Measurements from ENCODE around the gene PTAR1. TPM values are rescaled to one million over a fixed set of nuclear protein-coding genes. Genes with fewer than 3 reads are reported as not detected.

The PTAR1 gene, protein sequence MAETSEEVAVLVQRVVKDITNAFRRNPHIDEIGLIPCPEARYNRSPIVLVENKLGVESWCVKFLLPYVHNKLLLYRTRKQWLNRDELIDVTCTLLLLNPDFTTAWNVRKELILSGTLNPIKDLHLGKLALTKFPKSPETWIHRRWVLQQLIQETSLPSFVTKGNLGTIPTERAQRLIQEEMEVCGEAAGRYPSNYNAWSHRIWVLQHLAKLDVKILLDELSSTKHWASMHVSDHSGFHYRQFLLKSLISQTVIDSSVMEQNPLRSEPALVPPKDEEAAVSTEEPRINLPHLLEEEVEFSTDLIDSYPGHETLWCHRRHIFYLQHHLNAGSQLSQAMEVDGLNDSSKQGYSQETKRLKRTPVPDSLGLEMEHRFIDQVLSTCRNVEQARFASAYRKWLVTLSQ
- total RNA-seq (10 to 100 TPM; 65.9 to 67.1 TPM), total RNA-seq (74.1 to 326 (median 170) reads per million in 172 experiments)
- 49.1 TPM for polyA plus RNA-seq (2013, experiment 1 of 2)
- polyA plus RNA-seq (2013, experiment 2 of 2) = 48.4 TPM

GRCh38 chr9:69759421-69760277 lies at the start of gene PTAR1:
Gene PTAR1 (minus strand): TSS chr9:69760011. CDS start chr9:69759938, 73 bp downstream.
- Mint-ChIP-seq H3K4me1 (ENCODE audit: low read depth) (peaks cover 47% of the 10 kb centered on the region), H3K9me3 (no peaks in the 10 kb centered on the region), H3K27me3 (no peaks in the 10 kb centered on the region), H3K27ac (peak within 1 kb of the TSS; percentile 93), H3K4me3 (peak within 1 kb of the TSS; percentile 98), H3K36me3 (ENCODE audit: low read depth) (peaks cover 32% of the 10 kb centered on the region)
- H3K27me3 ChIP-seq (ENCODE audit: control insufficient read depth in 1 of 2, insufficient read depth in 2 of 2, low read length in 2 of 2) = no peaks in the 10 kb centered on the region
- ChIA-PET POLR2A (interaction anchor here (0.6 to 1.6 kb wide), 6 partner anchors 9 to 1666 kb away, joined by 3 to 8 read pairs (median 4); partner anchors contain the start of genes APBA1 and SMC5), CTCF (interaction anchor here (1.3 kb wide), 1 partner anchor 87 kb away, joined by 4 read pairs; the partner anchor contains the start of gene APBA1)
- peak within 1 kb of the TSS; percentile 87 for H3K4me3 ChIP-seq (ENCODE audit: low read length)
- peak within 1 kb of the TSS; percentile 77 to 85 for H3K27ac ChIP-seq (ENCODE audit: low read depth in 1 of 2, low read length in 2 of 2)
- peaks cover 9% of the 10 kb centered on the region for H3K4me1 ChIP-seq (ENCODE audit: insufficient read depth, low read length)
- peak; percentile 82 for ATAC-seq (ENCODE audit: poor library complexity)
- intact Hi-C loops (cut with DNase I, micrococcal nuclease) = loop anchor here (2.0 to 5.0 kb wide), 4 partner anchors 87 to 722 kb away; partner anchors contain the start of genes APBA1 (in 2 of the 2) and FXN (in 1 of the 2)
- no peaks in the 10 kb centered on the region for H3K9me3 ChIP-seq (ENCODE audit: control insufficient read depth in 1 of 2, insufficient read depth in 1 of 2, low read length in 2 of 2)
- H3K36me3 ChIP-seq (ENCODE audit: insufficient read depth, low read length) = peaks cover 5% of the 10 kb centered on the region
- no peak for TF ChIP-seq CTCF (IDR thresholded peaks at IDR 0.05)
- DNase-seq = peak; percentile 78 to 96 (median 89)

DNA sequence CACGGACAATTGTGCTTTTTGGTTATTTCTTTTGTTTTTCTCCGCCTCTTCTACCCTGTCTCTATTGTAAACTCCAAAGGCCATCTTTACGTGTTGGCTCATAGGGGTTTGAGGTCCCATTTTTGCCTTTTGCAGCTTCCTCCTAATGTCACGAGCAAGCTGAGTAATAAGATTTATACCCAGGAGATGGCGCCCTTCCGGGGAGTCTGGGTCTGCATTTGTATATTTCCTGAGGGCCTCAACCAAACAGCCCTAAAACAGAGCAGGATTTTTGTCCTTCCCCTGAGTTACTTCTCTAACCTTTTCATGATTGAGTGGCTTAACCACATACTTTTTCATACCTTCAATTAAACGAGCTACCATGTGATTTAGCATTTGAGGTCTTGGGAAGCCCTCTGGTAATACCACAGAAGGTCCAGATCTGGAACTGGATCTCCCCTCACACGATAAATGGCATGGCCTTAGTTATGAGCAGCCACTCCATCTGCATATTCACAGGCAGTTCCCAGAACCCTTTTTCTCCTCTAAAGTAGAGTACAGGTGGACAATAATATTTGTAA lies 49.6 kb upstream of the PTAR1 start:
- Mint-ChIP-seq H3K9me3 (no peaks in the 10 kb centered on the region), H3K27ac (no peak overlapping the region), H3K4me1 (ENCODE audit: low read depth) (peaks cover 5% of the 10 kb centered on the region), H3K36me3 (ENCODE audit: low read depth) (no peaks in the 10 kb centered on the region), H3K27me3 (peaks cover 7% of the 10 kb centered on the region), H3K4me3 (no peak overlapping the region)
- POLR2A ChIA-PET = no interaction called here
- Histone ChIP-seq H3K9me3 (ENCODE audit: control insufficient read depth in 1 of 2, insufficient read depth in 1 of 2, low read length in 2 of 2) (peaks cover 0 to 4% of the 10 kb centered on the region in 2 experiments), H3K4me1 (ENCODE audit: insufficient read depth, low read length) (no peaks in the 10 kb centered on the region), H3K36me3 (ENCODE audit: insufficient read depth, low read length) (no peaks in the 10 kb centered on the region), H3K27me3 (ENCODE audit: control insufficient read depth in 1 of 2, insufficient read depth in 2 of 2, low read length in 2 of 2) (no peaks in the 10 kb centered on the region), H3K27ac (ENCODE audit: low read depth in 1 of 2, low read length in 2 of 2) (no peak overlapping the region), H3K4me3 (ENCODE audit: low read length) (no peak overlapping the region)
- TF ChIP-seq CTCF (IDR thresholded peaks at IDR 0.05) = peak; percentile 35
- ATAC-seq (ENCODE audit: poor library complexity) = peak; percentile 41
- intact Hi-C loops (cut with DNase I, micrococcal nuclease) = loop anchor here (1.0 kb wide), 2 partner anchors 68 to 69 kb away; no protein-coding TSS in a partner anchor
- CTCF ChIA-PET = no interaction called here
- peak in 6 of 14 experiments; percentile 1 to 63 (median 30) for DNase-seq

GRCh38 chr9:69806627-69807026 lies 46.8 kb upstream of the PTAR1 start:
- Mint-ChIP-seq H3K4me1 (ENCODE audit: low read depth) (peaks cover 5% of the 10 kb centered on the region), H3K27me3 (no peaks in the 10 kb centered on the region), H3K4me3 (no peak overlapping the region), H3K27ac (no peak overlapping the region), H3K36me3 (ENCODE audit: low read depth) (no peaks in the 10 kb centered on the region), H3K9me3 (no peaks in the 10 kb centered on the region)
- H3K27me3 ChIP-seq (ENCODE audit: control insufficient read depth in 1 of 2, insufficient read depth in 2 of 2, low read length in 2 of 2) = peaks cover 0 to 3% of the 10 kb centered on the region in 2 experiments
- CTCF ChIA-PET = no interaction called here
- DNase-seq (no peak), ATAC-seq (ENCODE audit: poor library complexity) (no peak)
- H3K36me3 ChIP-seq (ENCODE audit: insufficient read depth, low read length) = no peaks in the 10 kb centered on the region
- POLR2A ChIA-PET = no interaction called here
- no peaks in the 10 kb centered on the region for H3K4me1 ChIP-seq (ENCODE audit: insufficient read depth, low read length)
- no peak overlapping the region for H3K27ac ChIP-seq (ENCODE audit: low read depth in 1 of 2, low read length in 2 of 2)
- TF ChIP-seq CTCF (IDR thresholded peaks at IDR 0.05) = no peak
- no peak overlapping the region for H3K4me3 ChIP-seq (ENCODE audit: low read length)
- peaks cover 0 to 4% of the 10 kb centered on the region in 2 experiments for H3K9me3 ChIP-seq (ENCODE audit: control insufficient read depth in 1 of 2, insufficient read depth in 1 of 2, low read length in 2 of 2)
- intact Hi-C loops (cut with DNase I, micrococcal nuclease) = no loop called here

Data from CD4-positive, alpha-beta T cell (primary cell).